ENCODE measurements around the gene TOM1L1.

TOM1L1 gene

DNA sequence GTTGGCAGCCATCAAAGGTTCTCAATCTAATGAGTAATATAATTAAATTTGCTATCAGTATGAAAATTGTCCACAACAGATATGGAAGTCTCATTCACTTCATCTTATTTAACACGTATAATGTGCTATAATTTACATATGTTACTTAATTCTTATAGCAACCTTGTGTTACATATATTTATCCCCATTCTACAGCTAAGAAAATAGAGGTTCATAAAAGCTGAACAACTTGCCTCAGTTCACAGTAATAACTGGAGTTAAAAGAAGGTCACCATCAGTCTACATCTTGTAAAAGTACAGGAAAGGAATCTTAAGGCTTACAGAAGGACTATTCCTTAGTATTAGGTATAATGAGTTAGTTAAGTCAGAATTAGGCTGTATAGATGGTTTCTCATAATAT lies 95.8 kb downstream of the TOM1L1 start:
- DNase-seq = no peak

DNA sequence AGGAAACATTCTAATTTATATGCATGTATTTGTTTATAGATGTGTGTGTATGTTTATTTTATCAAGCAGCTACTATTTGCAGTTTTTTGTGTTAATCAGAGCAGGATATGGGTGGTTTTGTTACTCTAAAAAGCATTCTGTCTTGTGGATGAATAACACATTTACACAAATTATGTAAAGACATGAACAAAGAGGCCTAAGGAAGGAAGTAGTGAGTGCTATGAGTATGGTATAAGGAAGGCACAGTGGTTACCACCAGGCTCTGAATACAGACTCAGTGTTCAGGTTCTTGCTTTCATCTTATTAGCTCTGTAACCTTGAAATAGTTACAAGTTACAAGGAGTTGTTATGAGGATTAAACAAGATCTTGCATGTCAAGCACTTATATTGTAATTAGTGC lies 101.8 kb downstream of the TOM1L1 start:
- no peak for DNase-seq

GRCh38 chr17:55004484-55004883 lies 103.8 kb downstream of the TOM1L1 start:
- DNase-seq = no peak

DNA sequence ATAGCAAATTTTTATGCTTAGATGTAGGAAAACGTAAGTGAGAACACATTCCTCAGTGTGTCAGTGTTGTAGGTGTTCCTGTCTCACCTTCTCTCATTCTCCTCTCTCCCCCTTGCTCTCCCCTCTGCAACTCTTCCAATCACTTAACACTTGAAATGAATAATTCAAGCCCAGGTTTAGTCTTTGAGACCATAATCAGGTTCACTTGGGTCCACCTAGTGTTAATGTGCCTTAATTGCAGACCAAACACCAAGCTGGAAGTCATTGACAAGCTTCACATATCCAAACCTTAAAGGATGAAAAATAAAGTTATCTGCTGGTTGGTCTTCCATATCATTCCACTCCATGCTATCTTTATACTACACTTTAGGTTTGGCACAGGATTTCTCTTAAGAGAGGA lies 104.9 kb downstream of the TOM1L1 start:
- DNase-seq = peak in 1 of 2 experiments; percentile 40

Measured in NCI-H2081 (cell line).